ENCODE measurements around the gene TMEM234. TPM values are rescaled to one million over a fixed set of nuclear protein-coding genes. Genes with fewer than 3 reads are reported as not detected.

The TMEM234 gene
- total and polyA plus RNA-seq, 10 of the 15 experiments (the other 5 are each of a cell fraction or from before 2014, with no cell fraction given): 2.9 to 10.9 (median 6.4) TPM

DNA sequence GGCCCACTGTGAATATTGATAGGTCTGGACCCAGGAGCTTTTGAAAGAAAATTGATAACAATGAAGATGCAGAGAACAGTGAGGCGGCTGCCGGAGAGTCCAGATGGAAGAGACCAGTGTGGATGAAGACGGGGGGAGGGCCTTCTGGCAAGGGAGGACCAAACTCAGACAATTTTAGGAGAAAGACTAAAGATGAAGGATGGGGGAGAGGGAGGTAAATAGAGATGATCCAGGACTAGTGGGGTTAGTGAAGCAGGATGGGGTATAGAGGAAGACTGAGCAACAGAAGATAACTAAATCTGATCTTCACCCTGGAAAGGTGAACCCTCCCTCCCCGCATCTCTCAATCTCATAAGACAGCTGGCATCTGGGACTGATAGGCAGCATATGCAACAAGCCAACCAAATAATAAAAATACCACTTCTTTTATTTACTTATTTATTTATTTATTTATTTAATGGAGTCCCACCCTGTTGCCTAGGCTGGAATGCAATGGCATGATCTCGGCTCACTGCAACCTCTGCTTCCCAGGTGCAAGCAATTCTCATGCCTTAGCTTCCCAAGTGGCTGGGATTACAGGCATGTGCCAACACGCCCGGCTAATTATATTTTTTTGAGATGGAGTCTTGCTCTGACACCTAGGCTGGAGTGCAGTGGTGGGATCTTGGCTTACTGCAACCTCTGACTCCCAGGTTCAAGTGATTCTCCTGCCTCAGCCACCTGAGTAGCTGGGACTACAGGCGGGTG lies 10.6 kb upstream of the TMEM234 start:
- H3K4me1 ChIP-seq (ENCODE audit: control insufficient read depth, insufficient read depth, low read length): no peaks in the 10 kb centered on the region
- no peak for FAIRE-seq
- SMC1A ChIA-PET (ENCODE audit: uncharacterized antibody, unreplicated experiment): interaction anchor here (0.8 kb wide), 1 partner anchor 14 kb away, joined by 3 read pairs; no protein-coding TSS in a partner anchor
- no peak for DNase-seq (ENCODE audit: low read depth, low spot score)
- H3K27ac ChIP-seq (ENCODE audit: control insufficient read depth, insufficient read depth): no peak overlapping the region
- peaks cover 11 to 18% of the 10 kb centered on the region in 2 experiments; a peak in 3 of 4 replicates for H3K36me3 ChIP-seq (ENCODE audit: control insufficient read depth in 2 of 2, insufficient read depth in 2 of 2, low read length in 1 of 2)
- H3K4me2 ChIP-seq (ENCODE audit: control insufficient read depth, insufficient read depth): no peak overlapping the region
- no peaks in the 10 kb centered on the region for H3K27me3 ChIP-seq (replicated peaks in 1 of 2; ENCODE audit: control insufficient read depth in 2 of 2, insufficient read depth in 2 of 2, low read length in 1 of 2)
- BruUV-seq (replicated peaks): no TSS peak
- intact Hi-C loops (cut with micrococcal nuclease; ENCODE audit: unreplicated experiment) (no loop called here), in situ Hi-C loops (cut with MboI) (no loop called here)
- no peaks in the 10 kb centered on the region for H4K20me1 ChIP-seq (ENCODE audit: control insufficient read depth, insufficient read depth)
- 98% methylated on average over 8 of the region's 8 CpGs for WGBS (ENCODE audit: insufficient coverage, insufficient replicate concordance, low lambda C conversion rate, missing lambda C conversion rate)
- POLR2A ChIA-PET: interaction anchor here (0.5 kb wide), 1 partner anchor 22 kb away, joined by 5 read pairs; no protein-coding TSS in a partner anchor
- RAD21 ChIA-PET (ENCODE audit: unreplicated experiment): no interaction called here
- no peak overlapping the region for H3K4me3 ChIP-seq
- H2AFZ ChIP-seq (ENCODE audit: control insufficient read depth, low read depth, low read length): no peak overlapping the region
- H3K9ac ChIP-seq (ENCODE audit: control insufficient read depth, insufficient read depth, low read length): no peak overlapping the region
- TF ChIP-seq JUNB (IDR thresholded peaks at IDR 0.05) (no peak), POLR2A (IDR thresholded peaks at IDR 0.05; ENCODE audit: low read depth, low read length) (peak; percentile 7; the same call in 1 of the 2 replicates)
- H3K9me3 ChIP-seq (replicated peaks; ENCODE audit: control insufficient read depth, insufficient read depth, low read length): no peaks in the 10 kb centered on the region
- H3K79me2 ChIP-seq (ENCODE audit: control insufficient read depth, insufficient read depth, low read length): no peaks in the 10 kb centered on the region
- no peak for ATAC-seq
- CTCF ChIA-PET: interaction anchor here (2.8 kb wide), 1 partner anchor 17 kb away, joined by 9 read pairs; no protein-coding TSS in a partner anchor

DNA sequence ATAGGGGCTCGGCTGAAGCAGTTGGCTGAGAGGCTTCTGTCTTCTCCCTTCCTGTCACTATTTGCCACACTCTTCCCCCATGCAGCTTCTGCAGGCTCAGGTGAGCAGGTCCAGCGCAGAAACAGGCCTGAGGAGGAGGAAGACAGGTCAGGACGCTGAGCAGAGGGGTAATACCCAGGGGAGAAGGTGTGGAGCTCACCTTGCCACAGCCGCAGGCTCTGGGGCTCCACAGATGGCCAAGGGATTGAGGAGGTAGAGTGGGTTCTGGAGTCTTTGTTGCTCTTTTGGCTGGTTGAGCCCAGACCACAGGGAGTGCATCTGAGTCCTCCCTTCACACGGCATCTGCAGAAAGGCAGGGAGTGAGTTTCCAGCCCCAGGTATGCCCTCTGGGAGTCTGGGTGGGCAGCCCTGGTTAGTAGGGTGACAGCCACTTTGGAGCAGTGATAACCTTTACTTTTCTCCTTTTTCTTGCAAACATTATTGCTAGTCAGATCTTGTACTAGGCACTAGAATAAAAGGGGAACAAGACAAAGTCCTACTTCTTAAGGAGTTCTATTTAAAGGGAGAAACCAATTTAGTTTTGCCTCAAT lies 9.8 kb upstream of the TMEM234 start:
- ATAC-seq (no peak; the same call in 2 of the 3 replicates), DNase-seq (ENCODE audit: low read depth, low spot score) (no peak), FAIRE-seq (no peak)
- ChIA-PET SMC1A (ENCODE audit: uncharacterized antibody, unreplicated experiment) (interaction anchor here (0.8 kb wide), 1 partner anchor 13 kb away, joined by 3 read pairs; no protein-coding TSS in a partner anchor), POLR2A (no interaction called here), CTCF (interaction anchor here (0.8 to 2.8 kb wide), 4 partner anchors 11 to 101 kb away, joined by 3 to 9 read pairs (median 4); no protein-coding TSS in a partner anchor), RAD21 (ENCODE audit: unreplicated experiment) (no interaction called here)
- H3K9ac ChIP-seq (ENCODE audit: control insufficient read depth, insufficient read depth, low read length): no peak overlapping the region
- H3K36me3 ChIP-seq (ENCODE audit: control insufficient read depth in 2 of 2, insufficient read depth in 2 of 2, low read length in 1 of 2): peaks cover 15 to 19% of the 10 kb centered on the region in 2 experiments; a peak in 3 of 4 replicates
- H3K9me3 ChIP-seq (replicated peaks; ENCODE audit: control insufficient read depth, insufficient read depth, low read length): no peaks in the 10 kb centered on the region
- H3K4me2 ChIP-seq (ENCODE audit: control insufficient read depth, insufficient read depth): no peak overlapping the region
- H2AFZ ChIP-seq (ENCODE audit: control insufficient read depth, low read depth, low read length): no peak overlapping the region
- H3K27me3 ChIP-seq (replicated peaks in 1 of 2; ENCODE audit: control insufficient read depth in 2 of 2, insufficient read depth in 2 of 2, low read length in 1 of 2): no peaks in the 10 kb centered on the region
- in situ Hi-C loops (cut with MboI) (no loop called here), intact Hi-C loops (cut with micrococcal nuclease; ENCODE audit: unreplicated experiment) (no loop called here)
- no peaks in the 10 kb centered on the region for H3K4me1 ChIP-seq (ENCODE audit: control insufficient read depth, insufficient read depth, low read length)
- H4K20me1 ChIP-seq (ENCODE audit: control insufficient read depth, insufficient read depth): no peaks in the 10 kb centered on the region
- H3K79me2 ChIP-seq (ENCODE audit: control insufficient read depth, insufficient read depth, low read length): no peaks in the 10 kb centered on the region
- no peak overlapping the region for H3K4me3 ChIP-seq
- TF ChIP-seq POLR2A (IDR thresholded peaks at IDR 0.05; ENCODE audit: low read depth, low read length) (peak; percentile 51), EED (IDR thresholded peaks at IDR 0.05; ENCODE audit: low read depth) (no peak)
- WGBS (ENCODE audit: insufficient coverage, insufficient replicate concordance, low lambda C conversion rate, missing lambda C conversion rate): 72% methylated on average over 5 of the region's 5 CpGs
- no peak overlapping the region for H3K27ac ChIP-seq (ENCODE audit: control insufficient read depth, insufficient read depth)
- no TSS peak for BruUV-seq (replicated peaks)

All from GM12878 (cell line).